Tibial artery (tissue), 4 donors: ENCODE measurements around the gene METAP2.
"Not testable (repeated sequence)": the region's sequence is repeated elsewhere in the genome, so short reads cannot be mapped to it uniquely, and the experiment has no call there.

ENCODE experiments used
- DNase-seq, 2 donors: peaks; one replicate each; pipeline ENCODE4 v3.0.0-alpha.2; 2019
- H3K27ac ChIP-seq, 2 donors: fragments of 200-600 bp; sonication (generic) in 1 of 2; 1 replicate in 1 of 2; 2 replicates in 1 of 2; pipeline ENCODE4 v1.5.1; 2018 to 2019; ENCODE audit warnings: mild to moderate bottlenecking in 1 of 2
- H3K27me3 ChIP-seq, 2 donors: fragments of 200-600 bp; sonication (generic) in 1 of 2; one replicate each; pipeline versions ENCODE4 v1.5.1 to v1.6.0; 2016 to 2019
- H3K36me3 ChIP-seq, 3 donors: fragments of 200-600 bp; sonication (generic) in 2 of 3; one replicate each; pipeline ENCODE4 v1.5.1; 2016 to 2019; ENCODE audit warnings: mild to moderate bottlenecking in 2 of 3
- H3K4me1 ChIP-seq, 4 donors: fragments of 200-600 bp; sonication (generic) in 2 of 4; 1 replicate in 3 of 4; 2 replicates in 1 of 4; pipeline ENCODE4 v1.5.1; 2016 to 2019
- H3K4me3 ChIP-seq, 2 donors: fragments of 200-600 bp; sonication (generic) in 1 of 2; 1 replicate in 1 of 2; 2 replicates in 1 of 2; pipeline ENCODE4 v1.5.1; 2018 to 2019; ENCODE audit warnings: mild to moderate bottlenecking in 2 of 2
- H3K9me3 ChIP-seq, 3 donors: fragments of 200-600 bp; sonication (generic) in 1 of 3; one replicate each; pipeline ENCODE4 v1.5.1; 2016 to 2019
- CTCF ChIP-seq, 2 experiments: fragments of 200-600 bp in 1 of 2; fragments of 450-650 bp in 1 of 2; IDR thresholded peaks; one replicate each; pipeline ENCODE4 v1.5.1; 2017 to 2019; ENCODE audit warnings: antibody characterized with exemption in 2 of 2, mild to moderate bottlenecking in 1 of 2, moderate library complexity in 1 of 2
- intact Hi-C: fragments of 100-400 bp; cut with DNase I; formaldehyde crosslinking; loops from one replicate; pipeline ENCODE4 v1.15.0; 2023; ENCODE audit warnings: low total_unique reads

The METAP2 gene

DNA sequence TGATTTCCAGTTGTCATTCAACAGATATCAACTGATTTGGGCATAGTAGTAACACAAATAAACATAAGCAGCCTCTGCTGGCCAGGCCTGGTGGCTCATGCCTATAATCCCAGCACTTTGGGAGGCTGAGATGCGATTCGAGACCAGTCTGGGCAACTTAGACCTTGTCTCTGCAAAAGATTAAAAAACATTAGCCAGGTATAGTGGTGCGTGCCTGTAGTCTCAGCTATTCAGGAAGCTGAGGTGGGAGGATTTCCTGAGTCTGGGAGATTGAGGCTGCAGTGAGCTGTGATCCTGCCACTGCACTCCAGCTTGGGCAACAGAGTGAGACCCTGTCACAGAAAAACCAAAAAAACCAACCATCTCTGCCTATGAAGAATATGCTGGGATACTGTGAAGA lies 7.1 kb downstream of the METAP2 start:
- Histone ChIP-seq H3K4me3 (no peak overlapping the region), H3K27me3 (no peaks in the 10 kb centered on the region), H3K27ac (no peak overlapping the region), H3K4me1 (peaks cover 0 to 48% (median 18%) of the 10 kb centered on the region in 4 donors), H3K9me3 (no peaks in the 10 kb centered on the region), H3K36me3 (peaks cover 17 to 39% (median 24%) of the 10 kb centered on the region in 3 donors)
- intact Hi-C loops, result no loop called here
- DNase-seq, result no peak
- TF ChIP-seq CTCF (IDR thresholded peaks at IDR 0.05), result no peak

DNA sequence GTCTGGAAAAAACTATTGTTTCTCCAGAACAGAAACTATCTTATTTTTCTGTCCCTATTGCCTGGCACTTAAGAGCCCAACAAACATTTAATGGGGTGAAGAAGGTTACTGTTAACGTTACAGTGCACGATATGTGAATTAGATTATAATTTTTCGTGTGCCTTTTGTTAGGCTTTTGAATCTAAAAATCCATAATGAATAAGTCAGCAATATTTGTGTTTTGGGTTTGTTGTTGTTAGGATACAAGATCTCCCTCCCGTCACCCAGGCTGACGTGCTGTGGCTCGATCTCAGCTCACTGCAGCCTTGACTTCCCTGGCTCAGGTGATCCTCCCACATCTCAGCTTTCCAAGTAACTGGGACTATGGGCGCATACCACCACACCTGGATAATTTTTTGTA lies 7.9 kb downstream of the METAP2 start:
- Histone ChIP-seq H3K27ac (no peak overlapping the region), H3K9me3 (no peaks in the 10 kb centered on the region), H3K4me3 (no peak overlapping the region), H3K27me3 (no peaks in the 10 kb centered on the region), H3K36me3 (peaks cover 20 to 44% (median 32%) of the 10 kb centered on the region in 3 donors), H3K4me1 (peaks cover 0 to 41% (median 15%) of the 10 kb centered on the region in 4 donors)
- no peak for DNase-seq
- intact Hi-C loops, result no loop called here
- TF ChIP-seq CTCF (IDR thresholded peaks at IDR 0.05), result no peak

DNA sequence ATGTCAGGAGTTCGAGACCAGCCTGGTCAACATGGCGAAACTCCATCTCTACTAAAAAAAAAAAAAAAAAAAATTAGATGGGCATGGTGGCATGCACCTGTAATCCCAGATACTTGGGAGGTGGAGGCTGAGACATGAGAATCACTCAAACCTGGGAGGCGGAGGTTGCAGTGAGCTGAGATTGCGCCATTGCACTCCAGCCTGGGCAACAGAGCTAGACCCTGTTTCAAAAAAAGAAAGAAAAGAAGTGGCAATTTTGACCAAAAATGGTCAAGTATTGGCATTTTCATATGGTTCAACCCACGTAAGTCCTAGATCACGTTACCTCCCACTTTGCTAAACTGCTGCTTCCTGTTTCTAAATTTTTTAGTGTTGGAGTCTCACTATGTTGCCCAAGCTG lies 8.6 kb downstream of the METAP2 start:
- H3K4me3 ChIP-seq, H3K27ac ChIP-seq, H3K9me3 ChIP-seq, H3K27me3 ChIP-seq, intact Hi-C loops, DNase-seq: not testable (repeated sequence)
- Histone ChIP-seq H3K36me3 (peaks cover 20 to 44% (median 30%) of the 10 kb centered on the region in 3 donors), H3K4me1 (peaks cover 0 to 38% (median 13%) of the 10 kb centered on the region in 4 donors)

GRCh38 chr12:95484524-95484923 lies 10.6 kb downstream of the METAP2 start:
- Histone ChIP-seq H3K27me3 (no peaks in the 10 kb centered on the region), H3K36me3 (peaks cover 25 to 35% (median 34%) of the 10 kb centered on the region in 3 donors), H3K4me3 (no peak overlapping the region), H3K9me3 (no peaks in the 10 kb centered on the region), H3K4me1 (peaks cover 0 to 19% (median 5%) of the 10 kb centered on the region in 4 donors), H3K27ac (no peak overlapping the region)
- no peak for TF ChIP-seq CTCF (IDR thresholded peaks at IDR 0.05)
- intact Hi-C loops, result no loop called here
- DNase-seq, result no peak

- intact Hi-C loops, result no loop called here
- TF ChIP-seq CTCF (IDR thresholded peaks at IDR 0.05), result no peak
- Histone ChIP-seq H3K27ac (no peak overlapping the region), H3K4me1 (no peaks in the 10 kb centered on the region), H3K36me3 (peaks cover 34 to 47% (median 37%) of the 10 kb centered on the region in 3 donors), H3K4me3 (no peak overlapping the region), H3K27me3 (no peaks in the 10 kb centered on the region), H3K9me3 (no peaks in the 10 kb centered on the region)
- no peak for DNase-seq
Observed at GRCh38 chr12:95487024-95487423, 13.1 kb downstream of the METAP2 start.

- Histone ChIP-seq H3K36me3 (peaks cover 36 to 63% (median 56%) of the 10 kb centered on the region in 3 donors), H3K27ac (no peak overlapping the region), H3K4me3 (no peak overlapping the region), H3K27me3 (no peaks in the 10 kb centered on the region), H3K4me1 (no peaks in the 10 kb centered on the region), H3K9me3 (no peaks in the 10 kb centered on the region)
- intact Hi-C loops, result no loop called here
- no peak for DNase-seq
- TF ChIP-seq CTCF (IDR thresholded peaks at IDR 0.05), result no peak
Observed at GRCh38 chr12:95492462-95492861, 18.5 kb downstream of the METAP2 start.
